ENCODE data around the gene CACNA1B.

GRCh38 chr9:137892424-137893191, 15.0 kb downstream of the CACNA1B start:
- TF ChIP-seq, protein P1, sequence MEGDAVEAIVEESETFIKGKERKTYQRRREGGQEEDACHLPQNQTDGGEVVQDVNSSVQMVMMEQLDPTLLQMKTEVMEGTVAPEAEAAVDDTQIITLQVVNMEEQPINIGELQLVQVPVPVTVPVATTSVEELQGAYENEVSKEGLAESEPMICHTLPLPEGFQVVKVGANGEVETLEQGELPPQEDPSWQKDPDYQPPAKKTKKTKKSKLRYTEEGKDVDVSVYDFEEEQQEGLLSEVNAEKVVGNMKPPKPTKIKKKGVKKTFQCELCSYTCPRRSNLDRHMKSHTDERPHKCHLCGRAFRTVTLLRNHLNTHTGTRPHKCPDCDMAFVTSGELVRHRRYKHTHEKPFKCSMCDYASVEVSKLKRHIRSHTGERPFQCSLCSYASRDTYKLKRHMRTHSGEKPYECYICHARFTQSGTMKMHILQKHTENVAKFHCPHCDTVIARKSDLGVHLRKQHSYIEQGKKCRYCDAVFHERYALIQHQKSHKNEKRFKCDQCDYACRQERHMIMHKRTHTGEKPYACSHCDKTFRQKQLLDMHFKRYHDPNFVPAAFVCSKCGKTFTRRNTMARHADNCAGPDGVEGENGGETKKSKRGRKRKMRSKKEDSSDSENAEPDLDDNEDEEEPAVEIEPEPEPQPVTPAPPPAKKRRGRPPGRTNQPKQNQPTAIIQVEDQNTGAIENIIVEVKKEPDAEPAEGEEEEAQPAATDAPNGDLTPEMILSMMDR (IDR thresholded peaks at IDR 0.05) = no peak
- TF ChIP-seq POLR2A (IDR thresholded peaks at IDR 0.05) = no peak
